OCI-LY1 (cell line): ENCODE data around the gene SLC36A4.
"Not testable (repeated sequence)": the region's sequence is repeated elsewhere in the genome, so short reads cannot be mapped to it uniquely, and the experiment has no call there.

Experiments
- H2AFZ ChIP-seq: fragments of 200-600 bp; sonication (generic), shearing (Covaris generic); 2 replicates; pipeline ENCODE4 v1.6.0; 2014; ENCODE audit warnings: antibody characterized with exemption, mild to moderate bottlenecking, low read length
- H3F3A ChIP-seq: fragments of 200-600 bp; sonication (generic), shearing (Covaris generic); 2 replicates; pipeline ENCODE4 v1.6.0; 2014; ENCODE audit warnings: mild to moderate bottlenecking, antibody characterized with exemption, low read length, moderate library complexity; ENCODE audit not compliant: insufficient read depth
- H3K27ac ChIP-seq: fragments of 200-600 bp; sonication (generic); 2 replicates; pipeline ENCODE4 v1.5.1; 2014; ENCODE audit warnings: low read length, mixed run types, mild to moderate bottlenecking, low read depth; ENCODE audit not compliant: poor library complexity, severe bottlenecking
- H3K27me3 ChIP-seq: fragments of 200-600 bp; sonication (generic); 2 replicates; pipeline ENCODE4 v1.6.0; 2014; ENCODE audit warnings: antibody characterized with exemption, mild to moderate bottlenecking, low read length, moderate library complexity; ENCODE audit not compliant: insufficient read depth
- H3K36me3 ChIP-seq: fragments of 200-600 bp; sonication (generic); 2 replicates; pipeline ENCODE4 v1.6.1; 2014; ENCODE audit warnings: mild to moderate bottlenecking, antibody characterized with exemption, low read length, moderate library complexity, mixed read lengths; ENCODE audit not compliant: insufficient read depth
- H3K4me1 ChIP-seq: fragments of 200-600 bp; sonication (generic); 2 replicates; pipeline ENCODE4 v1.5.1; 2014; ENCODE audit warnings: mild to moderate bottlenecking, low read length, moderate library complexity; ENCODE audit not compliant: insufficient read depth, severe bottlenecking
- H3K4me2 ChIP-seq: fragments of 200-600 bp; sonication (generic), shearing (Covaris generic); 2 replicates; pipeline ENCODE4 v1.6.1; 2014; ENCODE audit warnings: low read length
- H3K4me3 ChIP-seq: fragments of 200-600 bp; sonication (generic); 2 replicates; pipeline ENCODE4 v1.5.1; 2014; ENCODE audit warnings: low read length, low read depth, mild to moderate bottlenecking, mixed read lengths; ENCODE audit not compliant: poor library complexity, severe bottlenecking
- H3K79me2 ChIP-seq: fragments of 200-600 bp; shearing (Covaris generic); 2 replicates; pipeline ENCODE4 v1.6.1; 2016; ENCODE audit warnings: mixed run types, low read length, mixed read lengths; ENCODE audit not compliant: insufficient read depth
- H3K9ac ChIP-seq: fragments of 200-600 bp; sonication (generic), shearing (Covaris generic); 2 replicates; pipeline ENCODE4 v1.6.1; 2014; ENCODE audit warnings: mild to moderate bottlenecking, low read length, mixed read lengths
- H3K9me2 ChIP-seq: fragments of 200-600 bp; sonication (generic), shearing (Covaris generic); 2 replicates; pipeline ENCODE4 v1.6.1; 2014; ENCODE audit warnings: low read depth, mild to moderate bottlenecking, low read length, mixed read lengths
- H3K9me3 ChIP-seq: fragments of 200-600 bp; shearing (Covaris generic); 2 replicates; pipeline ENCODE4 v1.6.1; 2014; ENCODE audit warnings: low read length, mixed read lengths
- H4K20me1 ChIP-seq: fragments of 200-600 bp; sonication (generic), shearing (Covaris generic); 2 replicates; pipeline ENCODE4 v1.6.0; 2016; ENCODE audit warnings: mild to moderate bottlenecking, low read length; ENCODE audit not compliant: insufficient read depth
- CTCF ChIP-seq: fragments of 200-600 bp; sonication (generic), shearing (Covaris generic); IDR thresholded peaks from 2 replicates; pipeline ENCODE4 v1.5.1; 2017; ENCODE audit warnings: mild to moderate bottlenecking, antibody characterized with exemption, low read length, moderate library complexity, mixed read lengths
- EZH2 ChIP-seq: fragments of 200-600 bp; sonication (generic), shearing (Covaris generic); IDR thresholded peaks from 2 replicates; pipeline ENCODE4 v1.8.0; 2017; ENCODE audit warnings: borderline replicate concordance, mixed run types, mild to moderate bottlenecking, antibody characterized with exemption, low read length, moderate library complexity, mixed read lengths

The SLC36A4 gene

GRCh38 chr11:93197380-93198214 is at the start of gene SLC36A4:
Gene SLC36A4, minus strand, starts transcription at chr11:93197991. Its CDS starts 159 bp downstream, at chr11:93197832.
- H3K79me2 ChIP-seq: peaks cover 32% of the 10 kb centered on the region
- H3K4me2 ChIP-seq: peak within 1 kb of the TSS; percentile 88
- H3K4me3 ChIP-seq: peak within 1 kb of the TSS; percentile 97
- TF ChIP-seq EZH2: no peak
- TF ChIP-seq CTCF: no peak
- H3K36me3 ChIP-seq: no peaks in the 10 kb centered on the region
- H2AFZ ChIP-seq: peak within 1 kb of the TSS; percentile 100
- no peaks in the 10 kb centered on the region for H3K9me3 ChIP-seq
- no peaks in the 10 kb centered on the region for H4K20me1 ChIP-seq
- H3K9me2 ChIP-seq: no peaks in the 10 kb centered on the region
- no peaks in the 10 kb centered on the region for H3K27me3 ChIP-seq
- H3F3A ChIP-seq: no peaks in the 10 kb centered on the region
- H3K27ac ChIP-seq: peak within 1 kb of the TSS; percentile 52
- H3K9ac ChIP-seq: peak within 1 kb of the TSS; percentile 99
- peaks cover 20% of the 10 kb centered on the region for H3K4me1 ChIP-seq

- H3K79me2 ChIP-seq, H3K4me3 ChIP-seq, H4K20me1 ChIP-seq, H3K9me3 ChIP-seq, H3K27me3 ChIP-seq, H3F3A ChIP-seq, H3K4me1 ChIP-seq, H3K27ac ChIP-seq, H3K9ac ChIP-seq, H3K9me2 ChIP-seq, H3K4me2 ChIP-seq, H3K36me3 ChIP-seq, H2AFZ ChIP-seq: not testable (repeated sequence)
Observed at GRCh38 chr11:93246790-93247189, 49.0 kb upstream of the SLC36A4 start.

- H3K27ac ChIP-seq: no peak overlapping the region
- H3K79me2 ChIP-seq: no peaks in the 10 kb centered on the region
- no peaks in the 10 kb centered on the region for H3K9me2 ChIP-seq
- H2AFZ ChIP-seq: no peak overlapping the region
- H3K27me3 ChIP-seq: no peaks in the 10 kb centered on the region
- no peaks in the 10 kb centered on the region for H3K9me3 ChIP-seq
- H3K9ac ChIP-seq: no peak overlapping the region
- H3K4me2 ChIP-seq: no peak overlapping the region
- no peaks in the 10 kb centered on the region for H4K20me1 ChIP-seq
- H3K4me3 ChIP-seq: no peak overlapping the region
- no peaks in the 10 kb centered on the region for H3K36me3 ChIP-seq
- no peaks in the 10 kb centered on the region for H3F3A ChIP-seq
- TF ChIP-seq EZH2 (no peak), CTCF (no peak)
- H3K4me1 ChIP-seq: no peaks in the 10 kb centered on the region
Observed at GRCh38 chr11:93244018-93244417, 46.2 kb upstream of the SLC36A4 start.

GRCh38 chr11:93239966-93240365 is 42.2 kb upstream of the SLC36A4 start:
- Histone ChIP-seq H3K27ac (no peak overlapping the region), H3K9me3 (no peaks in the 10 kb centered on the region), H3K27me3 (no peaks in the 10 kb centered on the region), H3K4me1 (no peaks in the 10 kb centered on the region), H3K9ac (no peak overlapping the region), H3F3A (no peaks in the 10 kb centered on the region), H3K9me2 (no peaks in the 10 kb centered on the region), H3K4me3 (no peak overlapping the region), H3K4me2 (no peak overlapping the region), H4K20me1 (no peaks in the 10 kb centered on the region), H3K79me2 (no peaks in the 10 kb centered on the region), H2AFZ (no peak overlapping the region), H3K36me3 (no peaks in the 10 kb centered on the region)
- no peak for TF ChIP-seq EZH2
- no peak for TF ChIP-seq CTCF
